HG02642 (cell line): ENCODE results near the gene ESPL1.
A peak's percentile ranks its signal among the peaks of the same experiment; 100 is the strongest.

Experiments used
- ATAC-seq: cut with Tn5 transposase; IDR thresholded peaks from one replicate; pipeline ENCODE4 v1.9.1; 2021; ENCODE audit warnings: mild to moderate bottlenecking; ENCODE audit not compliant: unreplicated experiment, poor library complexity

ESPL1 gene

GRCh38 chr12:53230108-53230845 lies 37.8 kb upstream of the ESPL1 start:
- no peak for ATAC-seq

- ATAC-seq, result no peak
Measured at GRCh38 chr12:53231671-53231920, 36.5 kb upstream of the ESPL1 start.

- ATAC-seq, result peak; percentile 36
Measured at GRCh38 chr12:53231921-53232645, 36.0 kb upstream of the ESPL1 start, which contains the start of gene RARG. Gene RARG (minus strand): TSS chr12:53232209. CDS start chr12:53227545, 4,664 bp downstream.

- ATAC-seq, result peak; percentile 28
Measured at GRCh38 chr12:53232646-53233461, 35.2 kb upstream of the ESPL1 start.

- no peak for ATAC-seq
Measured at GRCh38 chr12:53233671-53234121, 34.4 kb upstream of the ESPL1 start.

- ATAC-seq, result no peak
Measured at GRCh38 chr12:53234271-53234914, 33.7 kb upstream of the ESPL1 start.

GRCh38 chr12:53235164-53235563 lies 32.9 kb upstream of the ESPL1 start:
- no peak for ATAC-seq

GRCh38 chr12:53235742-53236442 lies 32.2 kb upstream of the ESPL1 start:
- no peak for ATAC-seq

- ATAC-seq, result no peak
Measured at GRCh38 chr12:53236443-53237111, 31.5 kb upstream of the ESPL1 start.

GRCh38 chr12:53239643-53240258 lies 28.3 kb upstream of the ESPL1 start:
- no peak for ATAC-seq

- no peak for ATAC-seq
Measured at GRCh38 chr12:53241623-53242412, 26.3 kb upstream of the ESPL1 start.

GRCh38 chr12:53244337-53244736 lies 23.8 kb upstream of the ESPL1 start:
- ATAC-seq, result no peak

- ATAC-seq, result no peak
Measured at GRCh38 chr12:53245286-53245685, 22.8 kb upstream of the ESPL1 start.

GRCh38 chr12:53251477-53252348 lies 16.4 kb upstream of the ESPL1 start:
- ATAC-seq, result peak; percentile 90

- ATAC-seq, result no peak
Measured at GRCh38 chr12:53252349-53252916, 15.7 kb upstream of the ESPL1 start.

- no peak for ATAC-seq
Measured at GRCh38 chr12:53253298-53253697, 14.8 kb upstream of the ESPL1 start.
